Activated naive CD8-positive, alpha-beta T cell (primary cell): ENCODE data around the gene UGT1A6.
"Not testable (repeated sequence)": the region's sequence is repeated elsewhere in the genome, so short reads cannot be mapped to it uniquely, and the experiment has no call there.

Experiments used
- H3K27ac Mint-ChIP-seq: one replicate; pipeline ENCODE4 v1.8.0; 2021; ENCODE audit warnings: mixed read lengths
- H3K27me3 Mint-ChIP-seq: one replicate; pipeline ENCODE4 v1.8.0; 2021; ENCODE audit warnings: mixed read lengths
- H3K36me3 Mint-ChIP-seq: one replicate; pipeline ENCODE4 v1.8.0; 2021; ENCODE audit warnings: mixed read lengths
- H3K4me1 Mint-ChIP-seq: one replicate; pipeline ENCODE4 v1.8.0; 2021; ENCODE audit warnings: low read depth, mixed read lengths
- H3K4me3 Mint-ChIP-seq: one replicate; pipeline ENCODE4 v1.8.0; 2021; ENCODE audit warnings: mild to moderate bottlenecking, mixed read lengths
- H3K9me3 Mint-ChIP-seq: one replicate; pipeline ENCODE4 v1.8.0; 2021; ENCODE audit warnings: low read depth, mixed read lengths

UGT1A6 gene

DNA sequence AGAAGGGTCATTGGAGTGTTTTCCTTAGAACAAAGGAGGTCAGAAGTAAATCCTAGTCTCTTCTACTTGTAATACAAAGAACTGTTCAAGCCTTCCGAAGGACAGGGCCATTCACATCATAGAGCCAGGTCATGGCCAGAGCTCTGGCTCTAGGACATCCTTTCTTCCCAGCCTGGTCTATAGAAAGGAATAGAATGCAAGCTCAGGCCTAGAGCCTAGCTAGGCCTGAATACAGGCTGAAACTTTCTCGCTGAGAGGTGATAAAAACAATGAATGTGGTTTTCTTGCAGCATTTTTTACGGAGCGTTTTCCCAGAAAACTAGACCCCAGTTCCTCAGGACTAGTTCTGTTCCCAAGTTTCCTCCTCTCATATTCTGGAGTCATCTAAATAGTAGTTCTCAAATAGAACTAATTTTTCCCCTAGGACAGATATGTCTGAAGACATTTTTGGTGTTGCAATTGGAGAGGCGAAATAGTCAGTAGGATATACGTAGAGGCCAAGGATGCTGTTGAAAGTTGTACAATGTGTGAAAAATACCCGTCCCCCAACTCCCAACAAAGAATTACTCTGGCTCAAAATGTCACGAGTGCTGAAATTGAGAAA, 6.8 kb downstream of the UGT1A6 start:
- Mint-ChIP-seq H3K27me3 (peaks cover 3% of the 10 kb centered on the region), H3K4me1 (no peaks in the 10 kb centered on the region), H3K27ac (no peak overlapping the region), H3K4me3 (no peak overlapping the region), H3K36me3 (peaks cover 3% of the 10 kb centered on the region), H3K9me3 (peaks cover 3% of the 10 kb centered on the region)

DNA sequence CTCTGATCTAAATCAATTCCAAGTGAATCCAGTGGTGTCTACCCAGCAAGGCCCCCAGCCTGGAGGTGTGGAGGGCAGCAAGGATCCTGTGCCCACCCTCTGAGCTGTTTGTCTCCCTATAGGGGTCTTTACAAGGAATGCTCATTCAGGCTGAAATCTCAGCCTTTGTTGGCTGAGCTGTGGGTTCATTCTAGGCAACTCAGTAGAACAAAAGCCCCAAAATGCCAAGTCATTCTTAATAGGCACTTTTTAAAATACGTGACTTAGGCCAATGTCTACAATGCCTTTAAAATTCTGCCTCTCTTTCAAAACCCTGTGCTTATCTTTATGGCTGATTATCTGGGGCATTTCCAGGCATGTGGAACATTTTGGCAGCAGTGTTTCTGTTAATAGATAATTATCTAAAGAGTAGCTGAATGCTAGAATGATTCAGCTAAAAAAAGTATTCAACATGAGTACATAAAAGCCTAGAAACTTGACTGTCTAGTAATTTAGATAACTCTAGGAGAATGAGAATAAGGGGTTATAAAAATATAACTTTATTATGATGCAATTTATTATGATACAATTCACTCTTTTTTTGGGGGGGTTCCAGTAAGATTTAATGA, 7.4 kb downstream of the UGT1A6 start:
- Mint-ChIP-seq H3K27me3 (peaks cover 4% of the 10 kb centered on the region), H3K4me1 (no peaks in the 10 kb centered on the region), H3K27ac (no peak overlapping the region), H3K36me3 (peaks cover 3% of the 10 kb centered on the region), H3K4me3 (no peak overlapping the region), H3K9me3 (peaks cover 3% of the 10 kb centered on the region)

- not testable (repeated sequence) for H3K4me1 Mint-ChIP-seq, H3K4me3 Mint-ChIP-seq, H3K9me3 Mint-ChIP-seq, H3K36me3 Mint-ChIP-seq, H3K27me3 Mint-ChIP-seq, H3K27ac Mint-ChIP-seq
Measured at GRCh38 chr2:233700842-233701241, 8.2 kb downstream of the UGT1A6 start.

DNA sequence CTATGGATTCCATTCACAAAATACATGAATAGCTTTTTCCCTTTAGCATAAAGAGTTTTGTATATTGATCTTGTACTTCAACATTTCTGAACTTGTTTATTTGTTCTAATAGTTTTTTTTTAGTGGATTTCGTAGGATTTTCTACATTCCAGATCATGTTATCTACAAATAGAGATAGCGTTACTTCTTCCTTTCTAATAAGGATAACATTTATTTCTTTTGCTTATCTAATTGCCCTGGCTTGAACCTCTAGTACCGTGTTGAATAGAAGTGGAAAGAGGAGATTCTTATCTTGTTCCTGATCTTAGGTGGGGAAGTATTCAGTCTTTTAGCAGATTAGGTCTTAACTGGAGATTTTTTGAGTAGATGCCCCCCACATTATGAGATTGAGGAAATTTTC, 9.5 kb downstream of the UGT1A6 start:
- H3K9me3 Mint-ChIP-seq: peaks cover 3% of the 10 kb centered on the region
- peaks cover 3% of the 10 kb centered on the region for H3K36me3 Mint-ChIP-seq
- H3K27ac Mint-ChIP-seq: no peak overlapping the region
- H3K4me1 Mint-ChIP-seq: no peaks in the 10 kb centered on the region
- H3K27me3 Mint-ChIP-seq: peaks cover 6% of the 10 kb centered on the region
- H3K4me3 Mint-ChIP-seq: no peak overlapping the region

DNA sequence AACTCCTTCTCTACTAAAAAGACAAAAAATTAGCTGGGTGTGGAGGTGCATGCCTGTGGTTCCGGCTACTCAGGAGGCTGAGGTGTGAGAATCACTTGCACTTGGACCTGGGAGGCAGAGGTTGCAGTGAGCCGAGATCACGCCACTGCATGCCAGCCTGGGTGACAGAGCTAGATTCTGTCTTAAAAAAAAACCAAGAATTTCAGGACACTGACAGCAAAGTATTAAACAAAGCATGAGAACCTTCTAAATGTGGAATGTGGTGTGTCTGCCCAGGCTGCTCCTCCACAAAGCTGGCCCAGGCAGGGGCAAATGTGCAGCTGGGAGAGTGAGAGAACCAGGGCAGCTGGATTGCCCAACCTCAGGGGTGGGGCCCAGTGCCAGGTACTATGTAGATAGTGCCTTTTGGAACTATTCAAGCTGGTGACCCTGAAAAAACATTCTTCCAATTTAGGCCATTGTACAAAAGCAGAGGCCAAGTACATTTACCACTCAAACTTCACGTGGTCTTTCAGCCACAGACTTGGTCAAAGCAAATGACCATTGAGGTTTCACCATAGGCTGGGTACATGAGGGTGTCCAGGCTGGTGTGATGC, 13.3 kb downstream of the UGT1A6 start:
- Mint-ChIP-seq H3K9me3 (peaks cover 3% of the 10 kb centered on the region), H3K4me1 (no peaks in the 10 kb centered on the region), H3K27me3 (peaks cover 9% of the 10 kb centered on the region), H3K36me3 (peaks cover 3% of the 10 kb centered on the region), H3K27ac (no peak overlapping the region), H3K4me3 (no peak overlapping the region)

- Mint-ChIP-seq H3K4me1 (no peaks in the 10 kb centered on the region), H3K4me3 (no peak overlapping the region), H3K27ac (no peak overlapping the region), H3K36me3 (peaks cover 3% of the 10 kb centered on the region), H3K27me3 (peaks cover 9% of the 10 kb centered on the region), H3K9me3 (peaks cover 3% of the 10 kb centered on the region)
Measured at GRCh38 chr2:233706720-233707119, 14.0 kb downstream of the UGT1A6 start.

DNA sequence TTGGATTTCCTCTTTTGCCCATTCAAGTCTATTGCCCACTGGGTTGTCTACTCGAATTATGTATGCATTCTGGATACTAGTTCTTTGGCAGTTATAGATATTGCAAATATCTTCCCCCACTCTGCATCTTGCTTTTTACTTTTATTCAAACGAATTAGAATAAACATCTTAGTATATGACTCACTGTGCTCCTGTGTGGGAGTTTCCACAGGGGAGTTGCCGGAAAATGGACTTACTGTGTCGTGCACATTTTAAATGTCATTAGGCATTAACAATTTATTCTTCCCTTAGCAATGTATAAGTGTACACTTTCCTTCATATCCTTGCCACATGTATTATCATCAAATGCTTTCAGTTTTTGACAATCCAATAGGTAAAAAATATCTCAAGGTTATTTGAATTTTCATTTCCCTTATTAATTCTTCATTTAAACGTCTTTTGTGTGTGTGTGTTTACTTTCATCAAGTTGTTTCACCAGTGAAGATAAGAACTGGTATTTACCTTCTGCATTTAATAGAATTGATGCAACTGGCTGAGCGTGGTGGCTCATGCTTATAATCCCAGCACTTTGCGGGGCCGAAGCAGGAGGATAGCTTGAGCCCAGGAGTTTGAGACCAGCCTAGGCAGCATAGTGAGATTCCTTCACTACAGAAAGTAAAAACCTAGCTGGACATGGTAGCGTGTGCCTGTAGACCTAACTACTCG, 15.4 kb downstream of the UGT1A6 start:
- peaks cover 3% of the 10 kb centered on the region for H3K36me3 Mint-ChIP-seq

GRCh38 chr2:233708942-233709341, 16.3 kb downstream of the UGT1A6 start:
- H3K4me3 Mint-ChIP-seq: no peak overlapping the region
- H3K9me3 Mint-ChIP-seq: peaks cover 3% of the 10 kb centered on the region
- H3K27ac Mint-ChIP-seq: no peak overlapping the region
- no peaks in the 10 kb centered on the region for H3K4me1 Mint-ChIP-seq
- H3K27me3 Mint-ChIP-seq: peaks cover 11% of the 10 kb centered on the region
- peaks cover 3% of the 10 kb centered on the region for H3K36me3 Mint-ChIP-seq

More for the DNA sequence above, 15.4 kb downstream of the UGT1A6 start:
- Mint-ChIP-seq H3K4me1 (no peaks in the 10 kb centered on the region), H3K9me3 (peaks cover 3% of the 10 kb centered on the region), H3K4me3 (no peak overlapping the region), H3K27ac (no peak overlapping the region), H3K27me3 (peaks cover 9% of the 10 kb centered on the region)

- H3K36me3 Mint-ChIP-seq: no peaks in the 10 kb centered on the region
Measured at GRCh38 chr2:233711312-233712008, 18.8 kb downstream of the UGT1A6 start.

GRCh38 chr2:233712611-233713261, 20.0 kb downstream of the UGT1A6 start, which contains the start of gene UGT1A5:
UGT1A5 (plus strand) TSS chr2:233712907; CDS start chr2:233712992, 85 bp downstream.
- Mint-ChIP-seq H3K27me3 (peaks cover 10% of the 10 kb centered on the region), H3K27ac (no peak within 1 kb of the TSS), H3K4me1 (no peaks in the 10 kb centered on the region), H3K9me3 (no peaks in the 10 kb centered on the region), H3K4me3 (no peak within 1 kb of the TSS), H3K36me3 (no peaks in the 10 kb centered on the region)

More at GRCh38 chr2:233711312-233712008, 18.8 kb downstream of the UGT1A6 start:
- H3K9me3 Mint-ChIP-seq: no peaks in the 10 kb centered on the region
- H3K4me3 Mint-ChIP-seq: no peak overlapping the region
- no peak overlapping the region for H3K27ac Mint-ChIP-seq
- H3K4me1 Mint-ChIP-seq: no peaks in the 10 kb centered on the region
- H3K27me3 Mint-ChIP-seq: peaks cover 10% of the 10 kb centered on the region

- Mint-ChIP-seq H3K4me1 (no peaks in the 10 kb centered on the region), H3K9me3 (no peaks in the 10 kb centered on the region), H3K36me3 (no peaks in the 10 kb centered on the region), H3K27ac (no peak overlapping the region), H3K27me3 (peaks cover 10% of the 10 kb centered on the region), H3K4me3 (no peak overlapping the region)
Measured at GRCh38 chr2:233713262-233713615, 20.5 kb downstream of the UGT1A6 start.

DNA sequence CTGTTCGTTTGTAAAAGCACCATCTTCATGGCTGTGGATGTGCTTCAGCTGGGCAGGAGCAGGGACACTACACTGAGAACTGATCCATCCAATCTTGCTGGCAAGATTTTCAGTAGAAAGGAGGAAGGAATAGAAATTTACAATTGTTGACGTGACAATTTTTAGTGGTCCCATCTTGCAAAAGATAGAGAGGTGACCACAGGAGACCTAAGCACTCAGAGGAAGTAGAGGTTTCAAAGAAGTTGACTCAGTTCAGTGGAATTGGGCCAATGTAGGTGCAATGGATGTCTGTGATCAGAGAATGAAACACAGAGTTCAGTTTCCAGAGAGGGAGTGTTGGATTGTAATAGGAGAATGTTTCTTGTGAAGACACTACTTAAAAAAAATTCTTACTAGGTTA, 21.4 kb downstream of the UGT1A6 start:
- Mint-ChIP-seq H3K36me3 (no peaks in the 10 kb centered on the region), H3K4me1 (no peaks in the 10 kb centered on the region), H3K4me3 (no peak overlapping the region), H3K27ac (no peak overlapping the region), H3K9me3 (no peaks in the 10 kb centered on the region), H3K27me3 (peaks cover 10% of the 10 kb centered on the region)

GRCh38 chr2:233718552-233718951, 25.9 kb downstream of the UGT1A6 start, which contains the start of gene UGT1A4:
UGT1A4 (plus strand) TSS chr2:233718736; CDS start chr2:233718821, 85 bp downstream.
- H3K9me3 Mint-ChIP-seq: no peaks in the 10 kb centered on the region
- H3K4me3 Mint-ChIP-seq: no peak within 1 kb of the TSS
- H3K27ac Mint-ChIP-seq: no peak within 1 kb of the TSS
- H3K27me3 Mint-ChIP-seq: peaks cover 13% of the 10 kb centered on the region
- no peaks in the 10 kb centered on the region for H3K36me3 Mint-ChIP-seq
- no peaks in the 10 kb centered on the region for H3K4me1 Mint-ChIP-seq

GRCh38 chr2:233728723-233729301, 36.1 kb downstream of the UGT1A6 start, which contains the start of gene UGT1A3:
UGT1A3 (plus strand) TSS chr2:233729042; CDS start chr2:233729127, 85 bp downstream.
- no peaks in the 10 kb centered on the region for H3K9me3 Mint-ChIP-seq
- H3K4me1 Mint-ChIP-seq: no peaks in the 10 kb centered on the region
- H3K27me3 Mint-ChIP-seq: peaks cover 9% of the 10 kb centered on the region
- no peak within 1 kb of the TSS for H3K27ac Mint-ChIP-seq
- no peak within 1 kb of the TSS for H3K4me3 Mint-ChIP-seq
- no peaks in the 10 kb centered on the region for H3K36me3 Mint-ChIP-seq
